ENCODE results near the gene CST6. TPM values are rescaled to one million over a fixed set of nuclear protein-coding genes. Genes with fewer than 3 reads are reported as not detected.

Gene CST6
- total and polyA plus RNA-seq, 8 donors, result 0.18 to 46.5 (median 0.82) TPM

DNA sequence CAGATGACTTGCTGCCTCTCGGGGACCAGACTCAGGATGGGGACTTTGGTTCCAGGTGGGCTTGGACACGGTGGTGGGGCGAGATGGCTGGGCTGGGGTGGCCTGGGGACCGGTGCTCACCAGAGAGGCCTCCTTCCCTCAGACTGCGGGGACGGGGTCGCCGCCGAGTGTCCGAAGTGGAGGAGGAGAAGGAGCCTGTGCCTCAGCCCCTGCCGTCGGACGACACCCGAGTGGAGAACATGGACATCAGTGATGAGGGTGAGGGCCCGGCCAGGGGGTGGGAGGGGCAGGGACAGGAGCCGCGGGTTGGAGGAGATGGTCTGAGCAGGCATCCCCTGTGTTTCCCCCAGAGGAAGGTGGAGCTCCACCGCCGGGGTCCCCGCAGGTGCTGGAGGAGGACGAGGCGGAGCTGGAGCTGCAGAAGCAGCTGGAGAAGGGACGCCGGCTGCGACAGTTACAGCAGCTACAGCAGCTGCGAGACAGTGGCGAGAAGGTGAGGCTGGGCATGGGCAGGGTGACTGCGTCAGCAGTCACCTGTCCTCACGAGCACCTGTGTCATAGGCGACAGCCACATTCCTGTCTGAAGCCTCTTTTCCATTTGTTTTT, 44.4 kb upstream of the CST6 start:
- H3K4me3 ChIP-seq, result no peak overlapping the region
- TF ChIP-seq, protein P1, sequence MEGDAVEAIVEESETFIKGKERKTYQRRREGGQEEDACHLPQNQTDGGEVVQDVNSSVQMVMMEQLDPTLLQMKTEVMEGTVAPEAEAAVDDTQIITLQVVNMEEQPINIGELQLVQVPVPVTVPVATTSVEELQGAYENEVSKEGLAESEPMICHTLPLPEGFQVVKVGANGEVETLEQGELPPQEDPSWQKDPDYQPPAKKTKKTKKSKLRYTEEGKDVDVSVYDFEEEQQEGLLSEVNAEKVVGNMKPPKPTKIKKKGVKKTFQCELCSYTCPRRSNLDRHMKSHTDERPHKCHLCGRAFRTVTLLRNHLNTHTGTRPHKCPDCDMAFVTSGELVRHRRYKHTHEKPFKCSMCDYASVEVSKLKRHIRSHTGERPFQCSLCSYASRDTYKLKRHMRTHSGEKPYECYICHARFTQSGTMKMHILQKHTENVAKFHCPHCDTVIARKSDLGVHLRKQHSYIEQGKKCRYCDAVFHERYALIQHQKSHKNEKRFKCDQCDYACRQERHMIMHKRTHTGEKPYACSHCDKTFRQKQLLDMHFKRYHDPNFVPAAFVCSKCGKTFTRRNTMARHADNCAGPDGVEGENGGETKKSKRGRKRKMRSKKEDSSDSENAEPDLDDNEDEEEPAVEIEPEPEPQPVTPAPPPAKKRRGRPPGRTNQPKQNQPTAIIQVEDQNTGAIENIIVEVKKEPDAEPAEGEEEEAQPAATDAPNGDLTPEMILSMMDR (IDR thresholded peaks at IDR 0.05), result no peak
- H3K36me3 ChIP-seq, result peaks cover 0 to 77% of the 10 kb centered on the region in 2 donors
- DNase-seq (no peak), ATAC-seq (no peak)
- peaks cover 17 to 45% of the 10 kb centered on the region in 2 donors for H3K4me1 ChIP-seq
- no peak overlapping the region for H3K27ac ChIP-seq
- no peaks in the 10 kb centered on the region for H3K9me3 ChIP-seq
- intact Hi-C loops (cut with DNase I), result no loop called here
- no peaks in the 10 kb centered on the region for H3K27me3 ChIP-seq

GRCh38 chr11:65968600-65969482, 43.0 kb upstream of the CST6 start:
- H3K9me3 ChIP-seq, result no peaks in the 10 kb centered on the region
- TF ChIP-seq, protein P1 (IDR thresholded peaks at IDR 0.05), result no peak
- ATAC-seq (peak; percentile 87), DNase-seq (no peak)
- peak overlapping the region in 1 of 2 donors; percentile 87 for H3K27ac ChIP-seq
- H3K4me3 ChIP-seq, result no peak overlapping the region
- peaks cover 0 to 85% of the 10 kb centered on the region in 2 donors for H3K36me3 ChIP-seq
- H3K4me1 ChIP-seq, result peaks cover 5 to 31% of the 10 kb centered on the region in 2 donors
- intact Hi-C loops (cut with DNase I), result no loop called here
- H3K27me3 ChIP-seq, result no peaks in the 10 kb centered on the region

- H3K36me3 ChIP-seq, result peaks cover 0 to 72% of the 10 kb centered on the region in 2 donors
- intact Hi-C loops (cut with DNase I), result no loop called here
- H3K9me3 ChIP-seq, result no peaks in the 10 kb centered on the region
- no peak overlapping the region for H3K27ac ChIP-seq
- no peaks in the 10 kb centered on the region for H3K27me3 ChIP-seq
- peaks cover 5 to 26% of the 10 kb centered on the region in 2 donors for H3K4me1 ChIP-seq
- H3K4me3 ChIP-seq, result no peak overlapping the region
- ATAC-seq, result no peak
- no peak for DNase-seq
- TF ChIP-seq, protein P1 (IDR thresholded peaks at IDR 0.05), result no peak
These were observed 39.7 kb upstream of the CST6 start for GRCh38 chr11:65972116-65972515.

GRCh38 chr11:65973439-65974110, 38.2 kb upstream of the CST6 start:
- TF ChIP-seq, protein P1 (IDR thresholded peaks at IDR 0.05), result no peak
- Histone ChIP-seq H3K36me3 (peaks cover 0 to 72% of the 10 kb centered on the region in 2 donors), H3K27me3 (no peaks in the 10 kb centered on the region), H3K4me3 (no peak overlapping the region), H3K4me1 (peaks cover 5 to 20% of the 10 kb centered on the region in 2 donors), H3K27ac (no peak overlapping the region), H3K9me3 (no peaks in the 10 kb centered on the region)
- no peak for DNase-seq
- intact Hi-C loops (cut with DNase I), result no loop called here
- no peak for ATAC-seq

- Histone ChIP-seq H3K27ac (no peak overlapping the region), H3K27me3 (no peaks in the 10 kb centered on the region), H3K36me3 (peaks cover 0 to 69% of the 10 kb centered on the region in 2 donors), H3K4me1 (no peaks in the 10 kb centered on the region), H3K4me3 (no peak overlapping the region), H3K9me3 (no peaks in the 10 kb centered on the region)
- intact Hi-C loops (cut with DNase I), result no loop called here
- DNase-seq, result no peak
- no peak for ATAC-seq
- TF ChIP-seq, protein P1 (IDR thresholded peaks at IDR 0.05), result no peak
These were observed 36.0 kb upstream of the CST6 start for GRCh38 chr11:65975771-65976170.

Measured in left lung (tissue), 10 donors.